Keratinocyte (primary cell): ENCODE data around the gene BTG4. TPM values are rescaled to one million over a fixed set of nuclear protein-coding genes. Genes with fewer than 3 reads are reported as not detected.

Experiments
- DNase-seq: peaks from one replicate; pipeline ENCODE4 v3.0.0-alpha.2; 2011; ENCODE audit warnings: low read depth, missing footprints, low spot score
- FAIRE-seq: peaks from 2 replicates; lab custom pipeline; 2011; peaks lifted over from hg19 to GRCh38; lab: Jason Lieb, UNC
- H2AFZ ChIP-seq: 2 replicates; pipeline ENCODE4 v1.6.0; 2012; ENCODE audit warnings: low read length, control low read depth, inconsistent platforms; ENCODE audit not compliant: control insufficient read depth
- H3K27ac ChIP-seq: 2 replicates; pipeline ENCODE4 v1.5.1; 2011; ENCODE audit warnings: low read length; ENCODE audit not compliant: control insufficient read depth, insufficient read depth
- H3K27me3 ChIP-seq: 3 replicates; pipeline ENCODE4 v1.6.0; 2011; ENCODE audit warnings: low read length; ENCODE audit not compliant: control insufficient read depth, insufficient read depth; ENCODE audit errors: extremely low read depth
- H3K36me3 ChIP-seq, 2 experiments: 2 replicates in 1 of 2; 3 replicates in 1 of 2; pipeline ENCODE4 v1.5.1; 2011; ENCODE audit warnings: low read length in 2 of 2, mild to moderate bottlenecking in 1 of 2; ENCODE audit not compliant: control insufficient read depth in 2 of 2, insufficient read depth in 2 of 2; ENCODE audit errors: extremely low read depth in 1 of 2
- H3K4me1 ChIP-seq: 3 replicates; pipeline ENCODE4 v1.5.1; 2011; ENCODE audit warnings: low read length; ENCODE audit not compliant: control insufficient read depth, insufficient read depth; ENCODE audit errors: extremely low read depth
- H3K4me2 ChIP-seq: 3 replicates; pipeline ENCODE4 v1.6.0; 2011; ENCODE audit warnings: low read depth, low read length; ENCODE audit not compliant: control insufficient read depth, insufficient read depth; ENCODE audit errors: extremely low read depth
- H3K4me3 ChIP-seq, 3 experiments: fragments of 200-600 bp in 1 of 3; sonication (generic) in 1 of 3; 2 replicates in 2 of 3; 3 replicates in 1 of 3; pipeline ENCODE4 v1.5.1; 2011 to 2016; ENCODE audit warnings: low read length in 3 of 3, mild to moderate bottlenecking in 3 of 3, control low read depth in 2 of 3, inconsistent platforms in 1 of 3, low read depth in 1 of 3, mixed read lengths in 1 of 3, mixed run types in 1 of 3, moderate library complexity in 1 of 3; ENCODE audit not compliant: control insufficient read depth in 2 of 3, insufficient read depth in 2 of 3; ENCODE audit errors: extremely low read depth in 1 of 3
- H3K79me2 ChIP-seq: 2 replicates; pipeline ENCODE4 v1.6.0; 2012; ENCODE audit warnings: low read length; ENCODE audit not compliant: control insufficient read depth, insufficient read depth
- H3K9ac ChIP-seq: 3 replicates; pipeline ENCODE4 v1.6.0; 2011; ENCODE audit warnings: low read length; ENCODE audit not compliant: control insufficient read depth, insufficient read depth; ENCODE audit errors: extremely low read depth
- H3K9me1 ChIP-seq: 3 replicates; pipeline ENCODE4 v1.6.0; 2011; ENCODE audit warnings: low read length; ENCODE audit not compliant: control insufficient read depth, insufficient read depth; ENCODE audit errors: extremely low read depth
- H3K9me3 ChIP-seq: 2 replicates; pipeline ENCODE4 v1.5.1; 2012; ENCODE audit warnings: low read depth, low read length; ENCODE audit not compliant: control insufficient read depth
- H4K20me1 ChIP-seq: 3 replicates; pipeline ENCODE4 v1.6.0; 2011; ENCODE audit warnings: low read length; ENCODE audit not compliant: control insufficient read depth, insufficient read depth; ENCODE audit errors: extremely low read depth
- CTCF ChIP-seq, 3 experiments: IDR thresholded peaks in 1 of 3; conservative IDR thresholded peaks in 1 of 3; optimal IDR thresholded peaks in 1 of 3; 2 replicates in 2 of 3; 3 replicates in 1 of 3; pipeline versions ENCODE3 to v1.5.1; 2011; ENCODE audit warnings: low read length in 3 of 3, mild to moderate bottlenecking in 3 of 3, moderate library complexity in 2 of 3, control low read depth in 1 of 3, inconsistent platforms in 1 of 3; ENCODE audit not compliant: insufficient read depth in 2 of 3; ENCODE audit errors: extremely low read depth in 1 of 3
- EZH2 ChIP-seq: IDR thresholded peaks from one replicate; pipeline ENCODE4 v1.6.1; 2012; ENCODE audit warnings: inconsistent platforms, mild to moderate bottlenecking, low read length, moderate library complexity
- dilution Hi-C: fragments of 300-500 bp; cut with MboI; formaldehyde crosslinking; loops from one replicate; pipeline ENCODE4 v1.7.0; 2020; ENCODE audit warnings: low sequenced_read_pairs; ENCODE audit not compliant: extremely low pct_ligation_motif_present
- polyA plus RNA-seq, 5 experiments: library from polyadenylated mRNA; depleted of rRNA in 3 of 5; stranded (reverse) in 3 of 5; stranded (forward) in 1 of 5; unstranded in 1 of 5; fragments of >200 nt; gene quantifications; 1 replicate in 1 of 5; 2 replicates in 3 of 5; 3 replicates in 1 of 5; pipeline versions ENCODE4 v1.2.1 to v1.2.3, GENCODE V29; 2011 to 2012; ENCODE audit warnings: missing spikeins in 2 of 5, low read depth in 1 of 5, low replicate concordance in 1 of 5

Gene BTG4
- polyA plus RNA-seq, 1 donor (not counting 4 experiments of a cell fraction or from before 2014, with no cell fraction given) = 0.12 TPM

GRCh38 chr11:111454561-111455192 lies 57.5 kb downstream of the BTG4 start:
- Histone ChIP-seq H3K9ac (no peak overlapping the region), H3K27ac (no peak overlapping the region), H3K27me3 (peaks cover 7% of the 10 kb centered on the region), H3K4me1 (peaks cover 5% of the 10 kb centered on the region), H3K36me3 (no peaks in the 10 kb centered on the region), H3K4me2 (peak overlapping the region; percentile 42), H2AFZ (peak overlapping the region; percentile 79), H3K4me3 (no peak overlapping the region), H4K20me1 (no peaks in the 10 kb centered on the region), H3K9me1 (peaks cover 2% of the 10 kb centered on the region), H3K79me2 (no peaks in the 10 kb centered on the region), H3K9me3 (no peaks in the 10 kb centered on the region)
- DNase-seq (peak; percentile 66), FAIRE-seq (peak; percentile 60)
- dilution Hi-C loops = no loop called here
- TF ChIP-seq CTCF (optimal IDR thresholded peaks at IDR 0.05 in 1 of 3, IDR thresholded peaks at IDR 0.05 in 1 of 3, conservative IDR thresholded peaks at IDR 0.05 in 1 of 3; ENCODE audit: extremely low read depth in 1 of 3, insufficient read depth in 2 of 3, low read length in 3 of 3) (peak in 2 of 3 experiments; percentile 62 to 63), EZH2 (no peak)

- no peaks in the 10 kb centered on the region for H3K79me2 ChIP-seq
- H3K27me3 ChIP-seq = no peaks in the 10 kb centered on the region
- H3K9me3 ChIP-seq = no peaks in the 10 kb centered on the region
- FAIRE-seq (no peak), DNase-seq (no peak)
- dilution Hi-C loops = no loop called here
- H3K9ac ChIP-seq = no peak overlapping the region
- TF ChIP-seq EZH2 (no peak), CTCF (optimal IDR thresholded peaks at IDR 0.05 in 1 of 3, IDR thresholded peaks at IDR 0.05 in 1 of 3, conservative IDR thresholded peaks at IDR 0.05 in 1 of 3; ENCODE audit: extremely low read depth in 1 of 3, insufficient read depth in 2 of 3, low read length in 3 of 3) (no peak)
- no peak overlapping the region for H2AFZ ChIP-seq
- no peak overlapping the region for H3K4me3 ChIP-seq
- peaks cover 5% of the 10 kb centered on the region for H3K4me1 ChIP-seq
- no peak overlapping the region for H3K4me2 ChIP-seq
- no peaks in the 10 kb centered on the region for H4K20me1 ChIP-seq
- H3K36me3 ChIP-seq = no peaks in the 10 kb centered on the region
- H3K27ac ChIP-seq = no peak overlapping the region
- H3K9me1 ChIP-seq = peaks cover 2% of the 10 kb centered on the region
Measured at GRCh38 chr11:111452817-111453552, 59.2 kb downstream of the BTG4 start.
